HG02981 (cell line): ENCODE data around the gene AMD1.
"Not testable (repeated sequence)": the region's sequence is repeated elsewhere in the genome, so short reads cannot be mapped to it uniquely, and the experiment has no call there.

ENCODE experiments used
- ATAC-seq: cut with Tn5 transposase; IDR thresholded peaks from one replicate; pipeline ENCODE4 v1.9.1; 2021; ENCODE audit warnings: mild to moderate bottlenecking, moderate library complexity; ENCODE audit not compliant: unreplicated experiment

The AMD1 gene

GRCh38 chr6:110873981-110874879 is at the start of gene AMD1:
AMD1 (plus strand) TSS chr6:110874785; CDS start chr6:110875106, 321 bp downstream.
- peak; percentile 73 for ATAC-seq

- ATAC-seq: no peak
Observed at GRCh38 chr6:110826236-110827129, 48.1 kb upstream of the AMD1 start.

GRCh38 chr6:110828396-110828795 is 46.2 kb upstream of the AMD1 start:
- ATAC-seq: no peak

- no peak for ATAC-seq
Observed at GRCh38 chr6:110831405-110831804, 43.2 kb upstream of the AMD1 start.

GRCh38 chr6:110833831-110834230 is 40.8 kb upstream of the AMD1 start:
- no peak for ATAC-seq

- ATAC-seq: not testable (repeated sequence)
Observed at GRCh38 chr6:110835751-110836150, 38.8 kb upstream of the AMD1 start.

- ATAC-seq: no peak
Observed at GRCh38 chr6:110841266-110841665, 33.3 kb upstream of the AMD1 start.

GRCh38 chr6:110849781-110850180 is 24.8 kb upstream of the AMD1 start:
- ATAC-seq: no peak

- no peak for ATAC-seq
Observed at GRCh38 chr6:110852773-110853172, 21.8 kb upstream of the AMD1 start.

GRCh38 chr6:110853754-110854477 is 20.7 kb upstream of the AMD1 start:
- no peak for ATAC-seq

- ATAC-seq: no peak
Observed at GRCh38 chr6:110856296-110856695, 18.3 kb upstream of the AMD1 start.

GRCh38 chr6:110858016-110858415 is 16.6 kb upstream of the AMD1 start:
- no peak for ATAC-seq

GRCh38 chr6:110858562-110859214 is 15.9 kb upstream of the AMD1 start:
- no peak for ATAC-seq

- ATAC-seq: no peak
Observed at GRCh38 chr6:110859335-110859792, 15.2 kb upstream of the AMD1 start.

GRCh38 chr6:110864824-110865223 is 9.8 kb upstream of the AMD1 start:
- ATAC-seq: no peak

GRCh38 chr6:110874880-110875547 is 429 bp downstream of the AMD1 start:
- ATAC-seq: peak; percentile 5

GRCh38 chr6:110875548-110876169 is 1.1 kb downstream of the AMD1 start:
- peak; percentile 14 for ATAC-seq

- ATAC-seq: peak; percentile 45
Observed at GRCh38 chr6:110876170-110876773, 1.7 kb downstream of the AMD1 start.
